T-helper 1 cell (primary cell): ENCODE data around the gene CERK.

ENCODE experiments used
- DNase-seq, 5 donors: peaks; one replicate each; pipeline ENCODE4 v3.0.0-alpha.2; 2012 to 2020

The CERK gene

DNA sequence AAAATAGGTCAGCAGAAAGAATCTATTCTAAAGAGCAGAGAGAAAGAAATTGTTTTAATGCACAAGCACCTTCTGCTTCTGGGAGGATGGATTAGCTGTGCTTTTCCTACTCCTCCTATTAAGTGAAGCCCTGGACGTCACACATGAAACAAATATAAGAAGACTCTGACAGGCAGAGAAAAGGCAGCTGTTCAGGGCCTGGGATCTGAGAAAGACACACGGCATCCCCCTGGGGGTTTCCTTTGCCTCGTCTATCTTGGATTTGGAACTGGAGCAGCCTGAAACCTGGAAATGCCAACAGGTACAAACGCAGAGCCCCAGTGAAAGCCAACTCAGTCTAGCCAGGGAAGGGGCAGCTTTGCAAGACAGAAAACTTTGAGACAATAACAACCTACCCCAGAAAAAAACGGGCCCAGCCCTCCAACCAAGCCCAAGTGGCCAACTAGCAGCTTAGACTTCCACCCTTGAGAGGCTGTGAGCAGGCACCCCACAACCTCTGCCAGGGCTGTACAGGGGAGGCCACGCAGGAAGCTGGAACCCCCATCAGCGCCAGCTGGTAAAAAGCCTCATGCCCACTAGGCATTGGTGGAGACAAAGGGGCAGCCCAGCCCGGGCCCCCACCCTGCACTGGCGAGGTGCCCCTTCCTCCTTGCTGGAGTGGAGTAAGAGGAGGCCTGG is 7.3 kb downstream of the CERK start:
- no peak for DNase-seq

- no peak for DNase-seq
These were observed 9.6 kb downstream of the CERK start for GRCh38 chr22:46728470-46728869.

DNA sequence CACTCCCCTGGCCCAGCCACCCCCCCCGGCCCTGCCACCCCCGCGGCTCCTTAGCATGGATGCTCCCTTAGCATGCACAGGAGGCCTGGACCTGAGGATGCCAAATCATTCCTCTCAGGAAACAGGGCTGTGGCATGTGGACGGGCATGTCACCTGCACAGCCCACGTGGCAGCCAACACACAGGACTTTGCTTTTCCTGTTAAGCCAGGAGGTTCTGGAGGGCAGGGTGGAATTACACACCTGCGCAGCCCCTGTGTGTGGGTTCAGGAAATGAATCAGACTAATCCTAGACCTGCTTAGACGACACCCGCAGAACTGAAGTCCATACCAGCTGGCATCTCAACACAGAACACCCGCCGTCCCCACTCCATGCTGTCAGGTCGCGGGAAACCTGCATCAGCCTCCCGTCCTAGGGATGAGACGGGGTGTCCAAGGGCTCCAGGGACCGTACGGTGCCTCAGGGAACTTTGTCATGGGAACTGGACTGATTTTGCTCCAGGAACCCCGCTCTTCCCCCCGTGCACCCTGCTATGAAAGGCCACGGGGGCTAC is 10.2 kb downstream of the CERK start:
- no peak for DNase-seq

DNA sequence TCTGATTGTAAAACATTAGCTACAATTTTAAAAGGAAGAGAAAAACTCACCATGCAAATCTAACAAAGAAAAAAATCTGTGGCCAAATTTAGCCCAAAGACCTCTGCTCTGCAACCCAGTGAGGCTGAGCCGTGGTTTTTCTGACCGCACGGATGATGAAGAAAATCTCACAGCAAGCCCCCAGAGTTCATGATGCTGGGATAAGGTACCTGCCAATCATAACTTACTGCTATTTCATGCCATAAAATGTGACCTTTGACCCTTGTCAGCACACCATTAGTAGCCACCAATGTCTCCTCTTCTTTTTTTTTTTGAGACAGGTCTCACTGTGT is 11.1 kb downstream of the CERK start:
- no peak for DNase-seq

- DNase-seq, result no peak
These were observed 11.7 kb downstream of the CERK start for GRCh38 chr22:46726066-46726985.

DNA sequence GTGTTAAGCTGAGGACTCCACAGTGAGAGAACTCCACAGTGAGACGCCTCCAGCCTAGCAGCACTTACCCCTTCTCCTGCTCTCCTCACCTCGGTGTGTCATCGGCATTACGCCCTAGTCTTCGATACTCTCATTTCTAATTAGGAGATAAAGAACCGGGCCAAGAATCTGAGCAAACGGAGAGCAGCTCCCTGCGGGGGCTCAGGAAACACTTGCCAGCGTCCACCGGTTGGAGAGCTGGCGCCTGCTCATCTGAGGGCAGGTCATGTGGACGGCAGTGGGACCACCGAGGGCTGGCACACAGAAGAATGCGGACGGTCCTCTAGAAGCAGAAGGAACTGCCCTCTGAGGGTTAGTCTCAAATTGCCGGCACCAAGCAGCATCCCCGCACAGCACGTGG is 13.0 kb downstream of the CERK start:
- DNase-seq, result no peak

GRCh38 chr22:46723882-46724281 is 14.2 kb downstream of the CERK start:
- no peak for DNase-seq

DNA sequence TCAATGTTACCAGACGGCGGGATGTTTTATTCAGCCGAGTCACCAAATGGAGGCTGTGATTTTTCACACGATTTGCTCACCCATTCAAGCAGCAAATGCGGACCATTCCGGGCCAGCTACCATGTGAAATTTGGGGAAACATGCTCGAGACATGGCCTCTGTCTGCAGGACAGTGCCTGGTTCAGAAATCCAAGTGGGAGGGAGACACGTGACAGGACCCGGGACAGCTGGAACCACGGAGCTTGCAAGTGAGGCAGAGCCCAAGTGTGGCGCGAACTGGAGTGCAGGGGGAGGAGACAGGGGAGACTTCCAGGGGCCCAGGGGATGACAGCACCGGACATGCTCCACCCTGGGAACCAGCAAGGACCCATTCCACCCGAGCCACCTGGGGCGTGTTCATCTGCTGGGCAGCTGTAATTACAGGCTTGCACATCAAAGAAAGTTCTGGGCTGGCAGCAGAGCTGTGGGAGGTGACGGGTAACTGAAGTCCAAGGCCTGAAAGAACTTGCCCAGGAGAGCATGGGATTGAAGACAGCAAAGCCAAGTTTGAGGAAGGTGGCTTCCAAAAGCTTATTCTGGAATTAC is 16.5 kb downstream of the CERK start:
- no peak for DNase-seq

DNA sequence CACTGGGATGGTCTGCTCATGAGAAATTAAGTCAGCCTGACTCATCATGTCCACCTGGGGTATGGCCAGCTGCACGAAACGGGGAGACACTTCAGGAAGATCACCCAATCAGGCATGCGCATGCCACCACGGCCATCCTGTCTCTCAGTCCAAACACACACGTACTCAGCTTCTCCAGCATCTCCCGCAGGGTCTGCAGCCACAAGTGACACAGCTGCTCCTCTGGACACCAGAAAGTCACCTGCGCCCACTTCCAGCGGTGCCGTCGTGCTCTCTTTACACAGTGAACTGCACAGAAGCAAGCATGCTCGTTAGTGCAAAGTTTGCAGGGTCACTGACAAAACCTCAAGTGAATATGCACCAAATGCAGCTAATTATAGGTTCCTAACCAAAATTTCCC is 18.1 kb downstream of the CERK start:
- DNase-seq, result no peak

DNA sequence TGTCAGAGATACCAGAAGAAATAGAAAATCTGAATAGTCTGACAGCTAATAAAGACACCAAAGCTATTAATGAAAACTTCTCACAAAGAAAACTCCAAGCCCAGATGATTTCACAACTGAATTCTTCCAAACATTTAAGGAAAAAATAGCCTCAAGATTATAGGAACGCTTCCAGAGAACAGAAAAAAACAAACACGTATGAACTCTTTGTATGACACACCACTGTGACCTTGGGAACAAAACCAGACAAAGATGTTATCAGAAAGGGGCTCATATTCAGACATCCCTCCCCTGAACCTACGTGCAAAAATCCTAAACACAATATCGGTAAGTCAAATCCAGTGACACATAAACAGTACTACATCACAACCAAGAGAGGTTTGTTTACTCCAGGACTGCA is 23.5 kb downstream of the CERK start:
- no peak for DNase-seq

- no peak for DNase-seq
These were observed 25.8 kb downstream of the CERK start for GRCh38 chr22:46712288-46712687.

GRCh38 chr22:46710806-46711205 is 27.2 kb downstream of the CERK start:
- DNase-seq, result no peak

- no peak for DNase-seq
These were observed 29.2 kb downstream of the CERK start for GRCh38 chr22:46708766-46709330.

GRCh38 chr22:46707827-46708570 is 30.1 kb downstream of the CERK start:
- DNase-seq, result no peak

GRCh38 chr22:46707305-46707704 is 30.7 kb downstream of the CERK start:
- no peak for DNase-seq

DNA sequence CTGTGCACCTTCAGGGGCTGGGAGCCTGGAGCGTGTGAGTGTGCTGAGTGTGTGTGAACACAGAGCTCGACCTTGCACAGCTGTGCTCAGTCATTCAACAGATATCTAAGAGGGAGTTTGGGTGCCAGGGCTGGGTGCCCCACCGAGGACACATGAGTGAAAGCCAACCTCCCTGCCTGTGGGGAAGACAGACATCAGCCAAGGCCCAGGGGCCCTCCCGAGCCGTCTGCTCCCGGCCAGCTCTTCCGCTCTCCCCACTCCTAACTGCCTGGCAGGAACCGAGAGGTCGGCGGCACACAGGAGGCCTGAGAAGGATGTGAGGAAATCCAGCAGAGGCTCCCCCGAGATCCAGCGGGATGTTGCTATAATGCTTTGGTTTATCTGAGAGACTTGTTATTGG is 32.0 kb downstream of the CERK start:
- no peak for DNase-seq

DNA sequence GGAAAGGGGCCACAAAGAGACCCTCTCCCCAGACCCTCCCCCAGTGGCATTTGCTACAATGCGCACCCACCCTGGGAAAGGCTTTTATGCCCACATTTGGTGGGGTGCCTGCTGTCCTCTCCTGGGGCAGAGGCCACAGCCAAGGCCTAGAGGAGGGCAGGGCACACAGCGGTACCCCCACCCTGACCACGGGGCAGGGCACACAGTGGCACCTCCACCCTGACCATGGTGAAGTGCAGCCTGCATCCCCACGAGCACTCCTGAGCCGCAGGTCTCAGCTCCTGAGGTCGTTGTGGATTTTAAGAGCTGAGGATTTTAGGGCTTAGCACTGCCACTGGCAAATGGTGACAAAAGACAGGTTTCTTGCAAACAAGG is 34.1 kb downstream of the CERK start:
- DNase-seq, result no peak

DNA sequence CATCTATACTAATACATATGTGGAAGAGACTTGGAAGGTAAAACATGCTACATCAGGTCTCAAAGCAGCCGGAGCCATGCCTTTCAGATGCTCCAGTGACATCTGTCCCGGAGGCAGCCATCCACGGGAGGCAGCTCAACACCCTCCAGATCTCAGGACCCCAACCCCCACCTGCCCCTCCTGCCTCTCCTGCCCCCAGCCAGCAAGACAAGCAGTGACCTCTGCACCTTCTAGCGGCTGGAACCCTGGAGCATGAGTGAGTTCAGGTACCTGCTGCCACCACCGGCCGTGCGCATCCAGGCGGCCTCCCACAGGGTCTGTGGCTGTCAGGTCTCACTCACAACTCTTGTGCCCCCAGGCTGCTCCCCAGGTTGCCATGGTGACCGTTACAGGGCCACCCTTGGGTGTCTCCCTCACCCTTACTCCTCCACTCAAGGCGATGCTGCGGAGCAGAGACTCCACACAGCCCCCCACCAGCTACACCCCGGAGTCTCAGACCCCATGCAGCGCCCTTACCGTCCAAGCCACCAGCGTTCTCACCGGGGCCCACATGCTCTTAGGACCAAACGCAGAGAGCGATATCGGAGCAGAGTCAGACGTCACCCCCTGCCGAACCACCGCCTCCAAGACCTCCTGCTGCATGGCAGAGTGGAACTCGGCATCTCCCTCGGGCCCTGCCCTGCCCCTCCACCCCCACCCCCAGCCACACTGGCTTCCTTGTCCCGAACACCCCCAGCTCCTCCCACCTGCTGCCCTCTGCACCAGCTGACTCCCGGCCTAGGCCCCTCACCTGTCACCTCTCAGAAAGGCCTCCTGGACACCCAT is 34.7 kb downstream of the CERK start:
- no peak for DNase-seq

DNA sequence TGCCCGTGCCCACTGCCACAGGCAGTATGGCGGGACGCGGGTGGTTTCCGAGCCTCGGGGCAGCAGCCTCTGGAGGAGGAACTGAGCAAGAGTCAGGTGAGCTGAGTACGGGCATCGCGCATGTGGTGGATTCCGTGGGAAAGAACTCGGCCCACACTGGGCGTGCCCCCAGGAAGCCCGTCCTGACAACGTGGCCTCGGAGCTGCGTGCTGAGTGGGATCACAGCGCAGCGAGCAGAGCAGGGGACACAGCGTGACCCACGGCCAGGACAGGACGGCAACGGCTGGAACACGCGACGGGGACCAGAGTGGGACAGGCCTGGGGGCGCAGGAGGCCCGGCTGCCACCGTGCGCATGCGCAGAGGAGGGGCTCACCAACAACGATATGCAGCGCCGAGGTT is 36.8 kb downstream of the CERK start:
- no peak for DNase-seq

- no peak for DNase-seq
These were observed 39.0 kb downstream of the CERK start for GRCh38 chr22:46699091-46699490.

- no peak for DNase-seq
These were observed 40.1 kb downstream of the CERK start for GRCh38 chr22:46697811-46698515.
